DMS53 treated with DMSO at 0.1 percent for 48 hours (cell line): ENCODE measurements around the gene DAPP1.

ENCODE experiments used
- DNase-seq: peaks from one replicate; lab custom pipeline; 2025; ENCODE audit not compliant: unreplicated experiment; lab: John Stamatoyannopoulos, UW

DAPP1 gene

DNA sequence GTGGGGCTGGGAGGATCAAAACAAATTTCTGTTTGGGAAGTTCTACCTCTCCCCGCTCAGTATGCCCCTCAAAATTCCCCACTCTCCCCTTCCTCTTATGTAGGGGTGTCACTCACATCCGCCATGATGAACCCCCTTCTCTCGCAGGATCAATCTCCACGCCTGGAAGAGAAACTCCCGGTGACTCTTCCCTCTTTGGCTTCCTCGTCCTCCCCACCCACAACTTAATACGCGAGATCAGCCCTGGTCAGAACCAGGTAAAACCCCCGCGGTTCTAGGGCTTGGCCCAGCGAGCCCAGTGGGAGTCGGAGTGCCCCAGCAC, 77.2 kb downstream of the DAPP1 start:
- no peak for DNase-seq

DNA sequence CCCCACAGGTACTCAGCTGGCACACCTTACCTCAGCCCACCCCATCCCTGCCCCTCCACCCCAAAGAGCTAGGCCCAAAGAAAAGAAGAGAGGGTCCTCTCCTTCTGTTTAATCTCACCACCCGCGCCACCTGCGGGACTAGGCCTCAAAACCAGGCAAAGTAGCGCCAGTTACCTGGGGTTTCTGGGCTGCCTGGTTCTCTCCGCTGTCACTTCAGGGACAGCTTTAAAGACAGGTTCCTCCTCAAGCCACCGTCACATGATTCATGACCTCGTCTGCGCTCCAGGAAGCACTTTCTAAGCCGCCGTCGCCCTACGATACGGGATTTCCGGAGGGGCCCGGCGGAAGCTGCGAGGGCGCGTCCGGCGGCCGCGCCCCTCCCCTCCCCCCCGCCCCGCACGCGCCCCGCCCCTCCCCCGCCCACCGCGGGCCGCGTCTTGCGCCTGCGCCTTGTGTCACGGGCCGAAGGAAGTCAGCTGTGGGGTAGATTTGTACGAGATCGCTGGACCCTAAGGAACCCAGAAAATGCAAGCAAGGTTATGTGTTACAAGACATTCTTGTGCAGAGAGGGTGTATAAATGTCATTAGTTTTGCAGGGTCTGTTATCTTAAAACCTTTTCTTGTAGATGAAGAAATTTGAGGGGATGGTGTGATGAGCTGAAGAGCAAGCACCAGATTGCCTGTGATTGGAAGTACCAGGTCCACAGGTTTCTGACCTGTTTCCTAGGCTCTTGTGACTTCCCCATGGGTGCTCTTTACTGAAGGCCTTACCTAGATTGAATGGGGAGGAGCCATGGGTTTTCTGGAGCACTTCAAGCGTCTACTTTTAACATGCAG, 77.8 kb downstream of the DAPP1 start, which contains the start of gene LAMTOR3:
Gene LAMTOR3, minus strand, starts transcription at position 267 of the 837 bp plus-strand sequence. CDS start 464 bp downstream, outside the sequence.
- peak; percentile 72 for DNase-seq

DNA sequence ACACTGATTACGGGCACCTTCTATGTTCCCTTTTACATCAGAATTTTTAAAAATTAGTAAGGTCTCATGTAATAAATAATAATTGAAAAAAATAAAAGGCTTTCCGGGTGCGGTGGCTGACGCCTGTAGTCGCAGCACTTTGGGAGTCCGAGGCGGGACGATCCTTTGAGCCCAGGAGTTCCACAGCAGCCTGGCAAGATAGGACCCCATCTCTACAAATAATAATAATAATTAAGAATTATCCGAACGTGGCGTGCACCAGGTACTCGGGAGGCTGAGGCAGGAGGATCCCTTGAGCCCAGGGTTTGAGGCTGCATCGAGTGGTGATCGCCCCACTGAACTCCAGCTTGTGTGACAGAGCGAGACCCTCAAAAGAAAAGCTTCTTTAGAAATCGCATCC, 78.4 kb downstream of the DAPP1 start:
- no peak for DNase-seq

DNA sequence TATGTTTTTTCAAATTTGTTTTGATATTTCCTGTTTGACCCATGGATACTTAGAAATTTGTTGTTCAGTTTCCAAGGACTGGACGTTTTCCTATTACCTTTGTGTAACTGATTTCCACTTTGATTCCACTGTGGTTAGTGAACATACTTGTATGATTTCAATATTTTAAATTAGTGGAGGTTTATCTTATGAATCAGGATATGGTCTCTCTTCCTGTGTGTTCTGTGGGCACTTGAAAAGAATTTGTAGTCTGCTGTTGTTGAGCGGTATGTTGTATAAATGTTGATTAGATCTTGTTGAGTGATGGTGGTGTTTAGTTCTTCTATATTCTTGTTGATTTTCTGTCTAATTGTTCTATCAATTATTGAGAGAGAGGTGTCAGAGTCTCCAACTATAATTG, 98.8 kb downstream of the DAPP1 start:
- no peak for DNase-seq

DNA sequence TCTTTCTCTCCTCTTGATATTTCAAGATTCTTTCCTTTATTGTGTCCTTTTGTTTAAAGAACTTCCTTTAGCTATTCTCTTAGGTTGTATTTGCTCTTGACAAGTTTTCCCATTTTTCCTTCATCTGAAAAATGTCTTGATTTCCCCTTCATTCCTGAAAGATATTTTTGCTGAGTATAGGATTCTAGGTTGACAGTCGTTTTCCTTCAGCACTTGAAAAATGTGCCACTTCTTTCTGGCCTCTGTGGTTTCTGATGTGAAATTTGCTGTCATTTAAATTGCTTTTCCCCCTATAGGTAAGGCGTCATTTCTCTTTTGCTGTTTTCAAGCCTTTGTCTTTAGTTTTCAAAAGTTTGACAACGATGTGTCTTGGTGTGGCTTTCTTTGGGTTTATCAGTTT, 100.9 kb downstream of the DAPP1 start:
- DNase-seq = no peak

DNA sequence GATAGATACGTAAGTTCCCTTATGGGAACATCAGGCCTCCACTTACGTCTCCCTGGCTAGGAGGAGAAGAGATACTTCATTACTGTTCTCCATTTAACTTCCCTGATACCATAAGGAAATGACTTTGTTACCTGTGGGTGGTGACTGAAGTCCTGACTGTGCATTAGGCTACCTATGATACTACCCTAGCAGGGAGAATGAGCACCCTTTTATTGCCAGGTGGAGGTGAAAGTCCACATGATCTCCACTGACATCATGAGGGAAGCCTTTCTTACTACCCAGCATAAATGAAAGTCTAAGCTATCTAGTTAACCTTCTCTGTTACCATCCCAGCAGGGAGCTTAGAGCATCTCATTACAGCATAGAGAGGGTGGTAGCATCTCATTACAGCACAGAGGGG, 102.0 kb downstream of the DAPP1 start:
- DNase-seq = no peak
